Nephron progenitor cell (in vitro differentiated cells): ENCODE data around the gene HHEX.
"Not testable (repeated sequence)": the region's sequence is repeated elsewhere in the genome, so short reads cannot be mapped to it uniquely, and the experiment has no call there.

Source experiments
- DNase-seq: peaks from one replicate; pipeline ENCODE4 v3.0.0; 2021
- H3K27ac Mint-ChIP-seq: 2 replicates; pipeline ENCODE4 v1.8.0; 2021; ENCODE audit warnings: mild to moderate bottlenecking, moderate library complexity, mixed read lengths
- H3K27me3 Mint-ChIP-seq: 2 replicates; pipeline ENCODE4 v1.8.0; 2021; ENCODE audit warnings: mild to moderate bottlenecking, low read depth, mixed read lengths; ENCODE audit not compliant: poor library complexity
- H3K36me3 Mint-ChIP-seq: 2 replicates; pipeline ENCODE4 v1.8.0; 2021; ENCODE audit warnings: low read depth, mixed read lengths
- H3K4me1 Mint-ChIP-seq: 2 replicates; pipeline ENCODE4 v1.8.0; 2021; ENCODE audit warnings: mixed read lengths
- H3K4me3 Mint-ChIP-seq: 2 replicates; pipeline ENCODE4 v1.8.0; 2021; ENCODE audit warnings: mild to moderate bottlenecking, moderate library complexity, mixed read lengths
- H3K9me3 Mint-ChIP-seq: 2 replicates; pipeline ENCODE4 v1.8.0; 2021; ENCODE audit warnings: mild to moderate bottlenecking, moderate library complexity, mixed read lengths
- CTCF ChIP-seq: fragments of 200-600 bp; sonication (generic); IDR thresholded peaks from 2 replicates; pipeline ENCODE4 v1.5.0; 2021; ENCODE audit warnings: antibody characterized with exemption

The HHEX gene

GRCh38 chr10:92689663-92690210 lies at the start of gene HHEX:
HHEX (plus strand) TSS chr10:92689955; CDS start chr10:92689987, 32 bp downstream.
- H3K27me3 Mint-ChIP-seq, result peaks cover 94% of the 10 kb centered on the region
- peaks cover 10% of the 10 kb centered on the region for H3K4me1 Mint-ChIP-seq
- TF ChIP-seq CTCF, result no peak
- DNase-seq, result no peak
- H3K4me3 Mint-ChIP-seq, result peak within 1 kb of the TSS; percentile 61
- H3K36me3 Mint-ChIP-seq, result no peaks in the 10 kb centered on the region
- H3K9me3 Mint-ChIP-seq, result peaks cover 36% of the 10 kb centered on the region
- H3K27ac Mint-ChIP-seq, result no peak within 1 kb of the TSS

GRCh38 chr10:92640107-92640506 lies 49.6 kb upstream of the HHEX start:
- no peak for TF ChIP-seq CTCF
- Mint-ChIP-seq H3K27me3 (peaks cover 2% of the 10 kb centered on the region), H3K36me3 (peaks cover 82% of the 10 kb centered on the region), H3K9me3 (no peaks in the 10 kb centered on the region), H3K4me3 (no peak overlapping the region), H3K27ac (no peak overlapping the region), H3K4me1 (no peaks in the 10 kb centered on the region)
- no peak for DNase-seq

GRCh38 chr10:92641492-92641891 lies 48.3 kb upstream of the HHEX start:
- no peak overlapping the region for H3K4me3 Mint-ChIP-seq
- no peaks in the 10 kb centered on the region for H3K4me1 Mint-ChIP-seq
- no peak for DNase-seq
- no peak for TF ChIP-seq CTCF
- H3K27ac Mint-ChIP-seq, result no peak overlapping the region
- H3K27me3 Mint-ChIP-seq, result peaks cover 2% of the 10 kb centered on the region
- no peaks in the 10 kb centered on the region for H3K9me3 Mint-ChIP-seq
- H3K36me3 Mint-ChIP-seq, result peaks cover 80% of the 10 kb centered on the region

- peaks cover 78% of the 10 kb centered on the region for H3K36me3 Mint-ChIP-seq
- H3K27ac Mint-ChIP-seq, result no peak overlapping the region
- no peaks in the 10 kb centered on the region for H3K4me1 Mint-ChIP-seq
- DNase-seq, result no peak
- peaks cover 2% of the 10 kb centered on the region for H3K27me3 Mint-ChIP-seq
- no peaks in the 10 kb centered on the region for H3K9me3 Mint-ChIP-seq
- no peak overlapping the region for H3K4me3 Mint-ChIP-seq
- TF ChIP-seq CTCF, result peak; percentile 0
Observed at GRCh38 chr10:92644921-92645320, 44.8 kb upstream of the HHEX start.

- H3K4me3 Mint-ChIP-seq, H3K4me1 Mint-ChIP-seq, H3K27me3 Mint-ChIP-seq, DNase-seq, H3K9me3 Mint-ChIP-seq, H3K27ac Mint-ChIP-seq: not testable (repeated sequence)
- H3K36me3 Mint-ChIP-seq, result peaks cover 68% of the 10 kb centered on the region
Observed at GRCh38 chr10:92650864-92651263, 38.9 kb upstream of the HHEX start.

DNA sequence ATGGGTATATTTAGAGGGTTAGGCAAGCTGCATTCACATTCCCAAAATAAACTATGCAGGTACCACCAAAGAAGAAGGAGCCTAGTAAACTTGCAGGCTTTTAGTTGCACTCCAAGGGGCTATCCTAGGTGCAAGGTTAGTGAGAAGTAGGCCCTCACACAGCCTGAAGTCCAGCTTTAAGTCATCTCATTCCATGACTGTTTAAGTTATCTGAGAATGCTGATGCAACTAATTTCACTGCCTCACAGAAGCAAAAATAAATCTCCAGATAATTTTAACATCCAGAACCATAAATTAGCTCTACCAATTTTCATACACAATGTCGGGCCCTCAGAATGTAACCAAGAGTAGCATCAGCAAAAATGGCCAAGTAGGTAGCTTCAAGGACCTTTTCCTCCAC lies 34.3 kb upstream of the HHEX start:
- Mint-ChIP-seq H3K27me3 (no peaks in the 10 kb centered on the region), H3K4me3 (no peak overlapping the region), H3K27ac (peak overlapping the region; percentile 47), H3K36me3 (peaks cover 35% of the 10 kb centered on the region), H3K9me3 (no peaks in the 10 kb centered on the region), H3K4me1 (no peaks in the 10 kb centered on the region)
- DNase-seq, result no peak
- no peak for TF ChIP-seq CTCF
